ENCODE data around the gene OVOL3.

OVOL3 gene

GRCh38 chr19:36086326-36086725 lies 24.6 kb upstream of the OVOL3 start:
- ATAC-seq (replicated peaks; ENCODE audit: extremely low read depth, poor library complexity, severe bottlenecking) (no peak), DNase-seq (ENCODE audit: low spot score in 2 of 2) (no peak)
- Mint-ChIP-seq H3K27ac (ENCODE audit: low read depth) (peak overlapping the region; percentile 13), H3K9me3 (no peaks in the 10 kb centered on the region), H3K36me3 (ENCODE audit: insufficient read depth) (peaks cover 6% of the 10 kb centered on the region), H3K4me3 (no peak overlapping the region), H3K27me3 (no peaks in the 10 kb centered on the region), H3K4me1 (no peaks in the 10 kb centered on the region)

GRCh38 chr19:36089847-36090246 lies 21.1 kb upstream of the OVOL3 start:
- no peak for ATAC-seq (replicated peaks; ENCODE audit: extremely low read depth, poor library complexity, severe bottlenecking)
- Mint-ChIP-seq H3K9me3 (no peaks in the 10 kb centered on the region), H3K4me3 (no peak overlapping the region), H3K36me3 (ENCODE audit: insufficient read depth) (peaks cover 4% of the 10 kb centered on the region), H3K27ac (ENCODE audit: low read depth) (no peak overlapping the region), H3K4me1 (no peaks in the 10 kb centered on the region), H3K27me3 (no peaks in the 10 kb centered on the region)
- no peak for DNase-seq (ENCODE audit: low spot score in 2 of 2)

- DNase-seq (ENCODE audit: low spot score in 2 of 2) (no peak), ATAC-seq (replicated peaks; ENCODE audit: extremely low read depth, poor library complexity, severe bottlenecking) (no peak)
- Mint-ChIP-seq H3K36me3 (ENCODE audit: insufficient read depth) (peaks cover 4% of the 10 kb centered on the region), H3K4me3 (no peak overlapping the region), H3K4me1 (no peaks in the 10 kb centered on the region), H3K9me3 (no peaks in the 10 kb centered on the region), H3K27ac (ENCODE audit: low read depth) (no peak overlapping the region), H3K27me3 (no peaks in the 10 kb centered on the region)
These were observed 19.8 kb upstream of the OVOL3 start for GRCh38 chr19:36090910-36091695.

- no peaks in the 10 kb centered on the region for H3K27me3 Mint-ChIP-seq
- no peak for ATAC-seq (replicated peaks; ENCODE audit: extremely low read depth, poor library complexity, severe bottlenecking)
- H3K4me1 Mint-ChIP-seq: no peaks in the 10 kb centered on the region
These were observed 18.4 kb upstream of the OVOL3 start for GRCh38 chr19:36092566-36092965.

GRCh38 chr19:36093146-36093662 lies 17.7 kb upstream of the OVOL3 start:
- DNase-seq (ENCODE audit: low spot score in 2 of 2) (no peak), ATAC-seq (replicated peaks; ENCODE audit: extremely low read depth, poor library complexity, severe bottlenecking) (no peak)
- Mint-ChIP-seq H3K9me3 (no peaks in the 10 kb centered on the region), H3K4me3 (no peak overlapping the region), H3K4me1 (no peaks in the 10 kb centered on the region), H3K36me3 (ENCODE audit: insufficient read depth) (peaks cover 4% of the 10 kb centered on the region), H3K27ac (ENCODE audit: low read depth) (no peak overlapping the region), H3K27me3 (no peaks in the 10 kb centered on the region)

More at GRCh38 chr19:36092566-36092965, 18.4 kb upstream of the OVOL3 start:
- Mint-ChIP-seq H3K4me3 (no peak overlapping the region), H3K9me3 (no peaks in the 10 kb centered on the region), H3K27ac (ENCODE audit: low read depth) (no peak overlapping the region), H3K36me3 (ENCODE audit: insufficient read depth) (peaks cover 4% of the 10 kb centered on the region)
- DNase-seq (ENCODE audit: low spot score in 2 of 2): no peak

- no peak for DNase-seq (ENCODE audit: low spot score in 2 of 2)
- Mint-ChIP-seq H3K27ac (ENCODE audit: low read depth) (no peak overlapping the region), H3K36me3 (ENCODE audit: insufficient read depth) (peaks cover 4% of the 10 kb centered on the region), H3K4me3 (no peak overlapping the region), H3K9me3 (no peaks in the 10 kb centered on the region), H3K4me1 (no peaks in the 10 kb centered on the region), H3K27me3 (no peaks in the 10 kb centered on the region)
- ATAC-seq (replicated peaks; ENCODE audit: extremely low read depth, poor library complexity, severe bottlenecking): no peak
These were observed 17.3 kb upstream of the OVOL3 start for GRCh38 chr19:36093687-36094086.

- DNase-seq (ENCODE audit: low spot score in 2 of 2) (no peak), ATAC-seq (replicated peaks; ENCODE audit: extremely low read depth, poor library complexity, severe bottlenecking) (no peak)
- Mint-ChIP-seq H3K4me3 (no peak overlapping the region), H3K27me3 (no peaks in the 10 kb centered on the region), H3K36me3 (ENCODE audit: insufficient read depth) (peaks cover 4% of the 10 kb centered on the region), H3K27ac (ENCODE audit: low read depth) (no peak overlapping the region), H3K9me3 (no peaks in the 10 kb centered on the region), H3K4me1 (no peaks in the 10 kb centered on the region)
These were observed 13.9 kb upstream of the OVOL3 start for GRCh38 chr19:36097036-36097435.

- no peaks in the 10 kb centered on the region for H3K27me3 Mint-ChIP-seq
These were observed 11.7 kb upstream of the OVOL3 start for GRCh38 chr19:36099166-36099785.

GRCh38 chr19:36100476-36100875 lies 10.5 kb upstream of the OVOL3 start:
- Mint-ChIP-seq H3K27me3 (no peaks in the 10 kb centered on the region), H3K27ac (ENCODE audit: low read depth) (no peak overlapping the region), H3K9me3 (no peaks in the 10 kb centered on the region), H3K4me1 (no peaks in the 10 kb centered on the region), H3K36me3 (ENCODE audit: insufficient read depth) (no peaks in the 10 kb centered on the region), H3K4me3 (no peak overlapping the region)
- no peak for ATAC-seq (replicated peaks; ENCODE audit: extremely low read depth, poor library complexity, severe bottlenecking)
- DNase-seq (ENCODE audit: low spot score in 2 of 2): no peak

More at GRCh38 chr19:36099166-36099785, 11.7 kb upstream of the OVOL3 start:
- no peak for ATAC-seq (replicated peaks; ENCODE audit: extremely low read depth, poor library complexity, severe bottlenecking)
- Mint-ChIP-seq H3K4me1 (no peaks in the 10 kb centered on the region), H3K4me3 (no peak overlapping the region), H3K9me3 (no peaks in the 10 kb centered on the region), H3K36me3 (ENCODE audit: insufficient read depth) (peaks cover 2% of the 10 kb centered on the region), H3K27ac (ENCODE audit: low read depth) (no peak overlapping the region)
- no peak for DNase-seq (ENCODE audit: low spot score in 2 of 2)

- H3K27me3 Mint-ChIP-seq: no peaks in the 10 kb centered on the region
- no peaks in the 10 kb centered on the region for H3K4me1 Mint-ChIP-seq
- H3K9me3 Mint-ChIP-seq: no peaks in the 10 kb centered on the region
- ATAC-seq (replicated peaks; ENCODE audit: extremely low read depth, poor library complexity, severe bottlenecking): no peak
- no peak overlapping the region for H3K4me3 Mint-ChIP-seq
- DNase-seq (ENCODE audit: low spot score in 2 of 2): no peak
- H3K36me3 Mint-ChIP-seq (ENCODE audit: insufficient read depth): no peaks in the 10 kb centered on the region
- no peak overlapping the region for H3K27ac Mint-ChIP-seq (ENCODE audit: low read depth)
These were observed 9.2 kb upstream of the OVOL3 start for GRCh38 chr19:36101550-36102327.

GRCh38 chr19:36103040-36103626 lies 7.8 kb upstream of the OVOL3 start:
- Mint-ChIP-seq H3K4me1 (no peaks in the 10 kb centered on the region), H3K4me3 (no peak overlapping the region), H3K9me3 (no peaks in the 10 kb centered on the region), H3K27ac (ENCODE audit: low read depth) (no peak overlapping the region), H3K36me3 (ENCODE audit: insufficient read depth) (no peaks in the 10 kb centered on the region), H3K27me3 (no peaks in the 10 kb centered on the region)
- DNase-seq (ENCODE audit: low spot score in 2 of 2) (no peak), ATAC-seq (replicated peaks; ENCODE audit: extremely low read depth, poor library complexity, severe bottlenecking) (no peak)

GRCh38 chr19:36103842-36104552 lies 6.9 kb upstream of the OVOL3 start:
- Mint-ChIP-seq H3K36me3 (ENCODE audit: insufficient read depth) (no peaks in the 10 kb centered on the region), H3K27me3 (no peaks in the 10 kb centered on the region), H3K27ac (ENCODE audit: low read depth) (no peak overlapping the region), H3K4me1 (no peaks in the 10 kb centered on the region), H3K9me3 (no peaks in the 10 kb centered on the region), H3K4me3 (no peak overlapping the region)
- DNase-seq (ENCODE audit: low spot score in 2 of 2) (no peak), ATAC-seq (replicated peaks; ENCODE audit: extremely low read depth, poor library complexity, severe bottlenecking) (no peak)
